Caco-2 (cell line): ENCODE data around the gene KIRREL3. TPM values are rescaled to one million over a fixed set of nuclear protein-coding genes. Genes with fewer than 3 reads are reported as not detected.

Experiments used
- BruUV-seq: library from RNA; stranded (reverse); fragments of 400-500 nt; replicated peaks from 2 replicates; lab custom pipeline; 2021; lab: Mats Ljungman, UMichigan
- CTCF ChIA-PET: fragments of 300-600 bp; sonication (Branson Sonifier 250); formaldehyde crosslinking; loops from one replicate; lab custom pipeline; 2022; ENCODE audit warnings: antibody characterized with exemption; lab: Charles Lee
- POLR2A ChIA-PET: fragments of 300-600 bp; sonication (Branson Sonifier 250); formaldehyde crosslinking; loops from one replicate; lab custom pipeline; 2022; ENCODE audit warnings: antibody characterized with exemption; lab: Charles Lee
- DNase-seq, 2 experiments: peaks; one replicate each; pipeline versions ENCODE4 v3.0.0 to v3.0.0-alpha.2; 2020 to 2022
- H3K27me3 ChIP-seq: replicated peaks from 2 replicates; pipeline ENCODE4 v1.6.0; 2011; ENCODE audit warnings: low read length; ENCODE audit not compliant: control insufficient read depth, insufficient read depth
- H3K36me3 ChIP-seq: 2 replicates; pipeline ENCODE4 v1.5.1; 2011; ENCODE audit warnings: low read length; ENCODE audit not compliant: control insufficient read depth, insufficient read depth
- H3K4me1 ChIP-seq: fragments of 250-450 bp; sonication (Bioruptor Pico); 2 replicates; pipeline ENCODE4 v1.5.1; 2020; ENCODE audit warnings: mild to moderate bottlenecking
- H3K4me3 ChIP-seq: 2 replicates; pipeline ENCODE4 v1.5.1; 2011; ENCODE audit warnings: low read depth, mild to moderate bottlenecking, control low read depth, low read length
- H3K9me3 ChIP-seq: fragments of 250-450 bp; sonication (Bioruptor Pico); 2 replicates; pipeline ENCODE4 v1.5.1; 2020; ENCODE audit warnings: mild to moderate bottlenecking, moderate library complexity
- H3K27ac Mint-ChIP-seq: one replicate; pipeline ENCODE4 v1.8.0; 2022; ENCODE audit warnings: mixed read lengths; ENCODE audit not compliant: unreplicated experiment
- H3K27me3 Mint-ChIP-seq: one replicate; pipeline ENCODE4 v1.8.0; 2022; ENCODE audit warnings: mixed read lengths; ENCODE audit not compliant: insufficient read depth, unreplicated experiment
- H3K36me3 Mint-ChIP-seq: one replicate; pipeline ENCODE4 v1.8.0; 2022; ENCODE audit warnings: mild to moderate bottlenecking, mixed read lengths; ENCODE audit not compliant: insufficient read depth, unreplicated experiment
- H3K4me1 Mint-ChIP-seq: one replicate; pipeline ENCODE4 v1.8.0; 2022; ENCODE audit warnings: low read depth, mixed read lengths; ENCODE audit not compliant: unreplicated experiment
- H3K4me3 Mint-ChIP-seq: one replicate; pipeline ENCODE4 v1.8.0; 2022; ENCODE audit warnings: mild to moderate bottlenecking, moderate library complexity, mixed read lengths; ENCODE audit not compliant: unreplicated experiment
- H3K9me3 Mint-ChIP-seq: one replicate; pipeline ENCODE4 v1.8.0; 2022; ENCODE audit warnings: mixed read lengths; ENCODE audit not compliant: unreplicated experiment
- CTCF ChIP-seq, 2 experiments: fragments of 200-600 bp in 1 of 2; IDR thresholded peaks; 1 replicate in 1 of 2; 2 replicates in 1 of 2; pipeline versions ENCODE4 v1.5.1 to v1.8.0; 2011 to 2022; ENCODE audit warnings: antibody characterized with exemption in 1 of 2, control low read depth in 1 of 2, inconsistent platforms in 1 of 2, low read depth in 1 of 2, low read length in 1 of 2, mild to moderate bottlenecking in 1 of 2, moderate library complexity in 1 of 2; ENCODE audit not compliant: insufficient read depth in 1 of 2, severe bottlenecking in 1 of 2, unreplicated experiment in 1 of 2
- intact Hi-C: fragments of 100-400 bp; cut with micrococcal nuclease; formaldehyde crosslinking; loops from one replicate; pipeline ENCODE4 v1.10.0; 2022; ENCODE audit not compliant: unreplicated experiment
- total RNA-seq: library from RNA; stranded (reverse); gene quantifications from 2 replicates; pipeline ENCODE4 v1.2.3, GENCODE V29; 2022

The KIRREL3 gene
- total RNA-seq, 1 experiment from 2014 or later, result not detected

- Histone ChIP-seq H3K4me1 (no peaks in the 10 kb centered on the region), H3K36me3 (no peaks in the 10 kb centered on the region), H3K27me3 (peaks cover 3% of the 10 kb centered on the region), H3K9me3 (no peaks in the 10 kb centered on the region), H3K4me3 (no peak overlapping the region)
- Mint-ChIP-seq H3K27me3 (peaks cover 33% of the 10 kb centered on the region), H3K36me3 (no peaks in the 10 kb centered on the region), H3K27ac (no peak overlapping the region), H3K9me3 (no peaks in the 10 kb centered on the region), H3K4me3 (no peak overlapping the region), H3K4me1 (no peaks in the 10 kb centered on the region)
- ChIA-PET CTCF (no interaction called here), POLR2A (no interaction called here)
- no TSS peak for BruUV-seq
- intact Hi-C loops, result no loop called here
- no peak for TF ChIP-seq CTCF (IDR thresholded peaks at IDR 0.05; ENCODE audit: insufficient read depth in 1 of 2, low read depth in 1 of 2, low read length in 1 of 2, severe bottlenecking in 1 of 2, unreplicated experiment in 1 of 2)
- no peak for DNase-seq
Measured at GRCh38 chr11:126738295-126739031, 262.1 kb downstream of the KIRREL3 start.

- POLR2A ChIA-PET, result no interaction called here
- no peaks in the 10 kb centered on the region for H3K4me1 ChIP-seq
- no peaks in the 10 kb centered on the region for H3K36me3 ChIP-seq
- no peak for TF ChIP-seq CTCF (IDR thresholded peaks at IDR 0.05; ENCODE audit: insufficient read depth in 1 of 2, low read depth in 1 of 2, low read length in 1 of 2, severe bottlenecking in 1 of 2, unreplicated experiment in 1 of 2)
- no peaks in the 10 kb centered on the region for H3K9me3 ChIP-seq
- H3K4me3 Mint-ChIP-seq, result no peak overlapping the region
- no peak overlapping the region for H3K4me3 ChIP-seq
- no peaks in the 10 kb centered on the region for H3K4me1 Mint-ChIP-seq
- no peaks in the 10 kb centered on the region for H3K36me3 Mint-ChIP-seq
- DNase-seq, result no peak
- peaks cover 5% of the 10 kb centered on the region for H3K27me3 ChIP-seq
- no peaks in the 10 kb centered on the region for H3K9me3 Mint-ChIP-seq
- H3K27me3 Mint-ChIP-seq, result peaks cover 36% of the 10 kb centered on the region
- intact Hi-C loops, result no loop called here
- CTCF ChIA-PET, result no interaction called here
- H3K27ac Mint-ChIP-seq, result no peak overlapping the region
- no TSS peak for BruUV-seq
Measured at GRCh38 chr11:126736682-126737572, 263.6 kb downstream of the KIRREL3 start.

GRCh38 chr11:126734752-126735151 lies 265.8 kb downstream of the KIRREL3 start:
- no peaks in the 10 kb centered on the region for H3K36me3 ChIP-seq
- H3K4me1 ChIP-seq, result no peaks in the 10 kb centered on the region
- H3K27me3 Mint-ChIP-seq, result peaks cover 36% of the 10 kb centered on the region
- no peak for TF ChIP-seq CTCF (IDR thresholded peaks at IDR 0.05; ENCODE audit: insufficient read depth in 1 of 2, low read depth in 1 of 2, low read length in 1 of 2, severe bottlenecking in 1 of 2, unreplicated experiment in 1 of 2)
- H3K27me3 ChIP-seq, result peaks cover 5% of the 10 kb centered on the region
- H3K36me3 Mint-ChIP-seq, result no peaks in the 10 kb centered on the region
- DNase-seq, result no peak
- no peaks in the 10 kb centered on the region for H3K9me3 Mint-ChIP-seq
- H3K4me1 Mint-ChIP-seq, result no peaks in the 10 kb centered on the region
- no peak overlapping the region for H3K27ac Mint-ChIP-seq
- POLR2A ChIA-PET, result no interaction called here
- no peaks in the 10 kb centered on the region for H3K9me3 ChIP-seq
- H3K4me3 ChIP-seq, result no peak overlapping the region
- intact Hi-C loops, result no loop called here
- CTCF ChIA-PET, result no interaction called here
- no TSS peak for BruUV-seq
- no peak overlapping the region for H3K4me3 Mint-ChIP-seq
